HFFc6 (cell line): ENCODE measurements around the gene ERBB2. TPM values are rescaled to one million over a fixed set of nuclear protein-coding genes. Genes with fewer than 3 reads are reported as not detected.

Experiments used
- DNase-seq: peaks from one replicate; pipeline ENCODE4 v3.0.0-alpha.2; 2018
- H3K27ac Mint-ChIP-seq: 2 replicates; pipeline ENCODE4 v1.8.0; 2020; ENCODE audit warnings: mild to moderate bottlenecking, mixed read lengths
- H3K27me3 Mint-ChIP-seq: 2 replicates; pipeline ENCODE4 v1.8.0; 2021; ENCODE audit warnings: mild to moderate bottlenecking, moderate library complexity, mixed read lengths; ENCODE audit not compliant: insufficient read depth
- H3K36me3 Mint-ChIP-seq: 2 replicates; pipeline ENCODE4 v1.8.0; 2021; ENCODE audit warnings: low read depth, mixed read lengths
- H3K4me1 Mint-ChIP-seq: 2 replicates; pipeline ENCODE4 v1.8.0; 2020; ENCODE audit warnings: low read depth, mixed read lengths
- H3K4me3 Mint-ChIP-seq: 2 replicates; pipeline ENCODE4 v1.8.0; 2020; ENCODE audit warnings: mild to moderate bottlenecking, moderate library complexity, mixed read lengths
- H3K9me3 Mint-ChIP-seq: 2 replicates; pipeline ENCODE4 v1.8.0; 2020; ENCODE audit warnings: mild to moderate bottlenecking, mixed read lengths
- total RNA-seq, 6 experiments: library from RNA; stranded (reverse); fragmentation: NEBNext Ultra II Directional; extraction: Animal tissue kit (Norgen Biotek cat#: 25700); gene quantifications; 2 replicates in 1 of 6; 3 replicates in 5 of 6; pipeline ENCODE4 v1.2.3, GENCODE V29; 2021
- TF ChIP-seq, protein P1 (sequence below): fragments of 200-600 bp; sonication (generic); IDR thresholded peaks from 2 replicates; pipeline ENCODE4 v1.5.0; 2021; ENCODE audit warnings: antibody characterized with exemption, mild to moderate bottlenecking

The ERBB2 gene
- total RNA-seq, 6 experiments from 2014 or later: 51.9 to 67.2 (median 61.0) TPM

DNA sequence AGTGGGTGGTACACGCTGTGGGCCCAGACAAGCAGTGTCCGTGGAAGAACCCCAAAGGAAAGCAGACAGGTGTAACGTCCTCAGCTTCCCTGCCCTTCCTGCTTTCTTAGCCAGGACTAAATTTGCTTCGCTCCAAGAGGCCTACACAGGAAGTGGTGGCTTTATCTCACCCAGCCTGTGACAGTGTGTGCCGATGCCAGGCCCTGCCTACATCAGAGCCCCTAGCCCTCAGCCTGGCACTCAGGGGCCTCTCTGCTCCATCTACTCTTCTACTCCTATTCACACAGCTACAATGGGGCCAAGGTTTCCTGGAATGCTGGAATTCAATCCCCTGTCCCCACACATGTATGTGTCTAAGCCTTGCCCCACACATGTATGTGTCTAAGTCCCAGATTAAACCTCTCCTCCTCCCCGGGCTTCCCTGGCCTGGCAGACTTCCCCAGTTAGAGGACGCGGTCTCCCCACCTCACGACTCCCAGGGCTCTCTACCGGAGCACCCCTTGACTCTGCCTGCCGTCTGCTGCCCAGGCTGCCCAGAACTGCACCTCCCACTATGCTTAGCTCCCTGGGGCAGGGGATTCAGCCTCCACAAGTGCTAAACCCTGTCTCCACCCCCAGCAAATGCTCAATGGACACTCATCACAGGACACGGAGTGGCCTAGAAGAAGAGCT is 20.2 kb upstream of the ERBB2 start:
- Mint-ChIP-seq H3K27me3 (no peaks in the 10 kb centered on the region), H3K27ac (no peak overlapping the region; the same call in 1 of the 2 replicates), H3K4me1 (peaks cover 9% of the 10 kb centered on the region; the same call in 1 of the 2 replicates), H3K4me3 (no peak overlapping the region), H3K9me3 (no peaks in the 10 kb centered on the region), H3K36me3 (peaks cover 4% of the 10 kb centered on the region; the same call in 1 of the 2 replicates)
- TF ChIP-seq, protein P1, sequence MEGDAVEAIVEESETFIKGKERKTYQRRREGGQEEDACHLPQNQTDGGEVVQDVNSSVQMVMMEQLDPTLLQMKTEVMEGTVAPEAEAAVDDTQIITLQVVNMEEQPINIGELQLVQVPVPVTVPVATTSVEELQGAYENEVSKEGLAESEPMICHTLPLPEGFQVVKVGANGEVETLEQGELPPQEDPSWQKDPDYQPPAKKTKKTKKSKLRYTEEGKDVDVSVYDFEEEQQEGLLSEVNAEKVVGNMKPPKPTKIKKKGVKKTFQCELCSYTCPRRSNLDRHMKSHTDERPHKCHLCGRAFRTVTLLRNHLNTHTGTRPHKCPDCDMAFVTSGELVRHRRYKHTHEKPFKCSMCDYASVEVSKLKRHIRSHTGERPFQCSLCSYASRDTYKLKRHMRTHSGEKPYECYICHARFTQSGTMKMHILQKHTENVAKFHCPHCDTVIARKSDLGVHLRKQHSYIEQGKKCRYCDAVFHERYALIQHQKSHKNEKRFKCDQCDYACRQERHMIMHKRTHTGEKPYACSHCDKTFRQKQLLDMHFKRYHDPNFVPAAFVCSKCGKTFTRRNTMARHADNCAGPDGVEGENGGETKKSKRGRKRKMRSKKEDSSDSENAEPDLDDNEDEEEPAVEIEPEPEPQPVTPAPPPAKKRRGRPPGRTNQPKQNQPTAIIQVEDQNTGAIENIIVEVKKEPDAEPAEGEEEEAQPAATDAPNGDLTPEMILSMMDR: no peak
- no peak for DNase-seq

DNA sequence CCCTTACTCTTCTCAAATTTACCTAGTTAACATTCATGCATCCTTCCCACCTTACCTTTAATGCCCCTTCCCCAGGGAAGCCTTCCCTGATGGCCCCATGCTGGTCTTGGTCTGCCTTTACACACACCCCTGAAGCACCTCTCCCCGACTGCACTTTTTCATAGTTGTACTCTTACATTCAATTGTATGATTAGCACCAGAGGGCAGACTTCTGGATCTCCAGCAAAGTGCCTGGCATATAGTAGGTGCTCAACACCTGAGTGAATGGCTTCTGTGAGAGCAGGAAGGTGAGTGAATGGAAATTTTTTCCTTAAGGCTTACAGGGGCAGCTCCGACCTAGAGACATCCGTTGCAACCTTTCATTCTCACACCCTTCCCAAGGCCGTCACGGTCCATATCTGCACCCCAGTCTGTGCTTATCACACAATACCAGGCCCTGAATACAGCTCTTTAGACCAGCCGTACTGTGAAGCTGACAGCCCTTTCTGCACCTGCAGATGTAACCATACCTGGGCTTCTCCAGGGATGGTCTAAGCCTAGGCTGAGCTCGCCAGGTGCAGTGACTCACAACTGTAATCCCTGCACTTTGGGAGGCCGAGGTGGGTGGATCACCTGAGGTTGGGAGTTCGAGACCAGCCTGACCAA is 16.4 kb upstream of the ERBB2 start:
- DNase-seq: no peak
- Mint-ChIP-seq H3K4me3 (no peak overlapping the region), H3K27me3 (no peaks in the 10 kb centered on the region; the same call in none of the 2 replicates), H3K36me3 (peaks cover 12% of the 10 kb centered on the region), H3K9me3 (no peaks in the 10 kb centered on the region), H3K4me1 (peaks cover 13% of the 10 kb centered on the region), H3K27ac (no peak overlapping the region)
- TF ChIP-seq, protein P1: no peak

DNA sequence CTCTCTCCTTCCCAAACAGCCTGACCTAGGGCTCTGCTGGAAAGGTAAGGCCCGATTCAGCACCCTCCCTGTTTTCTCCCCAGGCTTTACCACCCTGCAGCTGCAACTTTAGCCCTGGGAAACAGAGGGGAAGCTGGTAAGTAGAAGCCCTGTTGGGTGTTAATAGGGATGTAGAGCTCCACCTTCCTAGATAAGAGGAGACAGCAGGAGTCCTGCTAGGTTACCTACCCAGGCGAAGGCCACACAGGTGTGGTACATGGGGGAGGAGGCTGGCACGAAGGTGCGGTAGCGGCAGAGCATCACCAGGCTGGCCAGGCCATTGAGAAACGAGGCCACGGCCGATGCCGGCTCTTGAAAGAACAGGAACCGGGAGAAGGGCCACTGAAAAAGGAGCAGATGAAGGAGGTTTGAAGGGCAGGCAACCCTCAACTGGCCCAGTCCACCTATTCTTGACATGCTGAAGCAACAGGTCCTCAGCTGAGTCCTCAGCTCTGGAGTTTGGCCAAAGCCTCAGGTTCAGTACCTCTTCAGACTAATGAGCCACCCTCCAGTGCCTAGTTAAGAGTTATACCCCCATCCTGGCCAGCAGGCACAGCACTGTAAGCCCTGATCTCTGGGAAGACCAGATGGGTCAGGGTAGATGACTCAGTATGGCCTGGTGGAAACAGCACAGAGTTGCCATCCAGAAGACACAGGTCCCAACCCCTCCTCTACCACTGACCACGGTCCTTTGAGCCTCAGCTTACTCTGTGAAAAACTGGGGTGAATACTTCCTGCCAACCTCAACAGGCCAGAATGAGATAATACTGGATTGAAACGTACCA is 15.3 kb upstream of the ERBB2 start:
- Mint-ChIP-seq H3K4me3 (no peak overlapping the region), H3K36me3 (peaks cover 16% of the 10 kb centered on the region), H3K4me1 (peaks cover 21% of the 10 kb centered on the region), H3K27ac (no peak overlapping the region), H3K27me3 (no peaks in the 10 kb centered on the region; the same call in none of the 2 replicates), H3K9me3 (no peaks in the 10 kb centered on the region)
- TF ChIP-seq, protein P1: no peak
- no peak for DNase-seq

DNA sequence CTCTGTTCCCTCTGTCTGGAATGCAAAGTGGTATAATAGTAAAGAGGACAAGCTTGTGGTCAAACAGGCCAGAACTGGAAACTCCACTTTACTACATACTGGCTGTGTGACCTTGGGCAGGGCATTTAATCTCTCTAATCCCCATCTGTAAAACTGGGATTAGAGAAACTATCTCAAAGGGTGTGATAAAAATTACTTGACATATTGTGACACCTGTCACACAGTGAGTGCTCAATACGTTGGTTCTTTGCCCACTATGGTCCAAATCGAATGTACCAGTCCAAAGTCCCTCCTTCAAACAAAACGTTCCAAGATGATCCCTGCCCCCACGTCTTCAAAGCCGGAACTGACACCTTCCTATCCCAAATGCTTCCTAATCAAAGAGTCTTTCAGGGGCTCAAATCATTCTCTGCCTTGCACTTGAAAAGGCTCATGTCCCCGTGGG is 12.7 kb upstream of the ERBB2 start:
- no peak for DNase-seq
- TF ChIP-seq, protein P1: no peak
- Mint-ChIP-seq H3K36me3 (peaks cover 16% of the 10 kb centered on the region), H3K4me3 (peak overlapping the region; percentile 90), H3K27ac (peak overlapping the region; percentile 88; the same call in 1 of the 2 replicates), H3K9me3 (no peaks in the 10 kb centered on the region), H3K4me1 (peaks cover 21% of the 10 kb centered on the region), H3K27me3 (no peaks in the 10 kb centered on the region; the same call in none of the 2 replicates)
